C1 segment of cervical spinal cord (tissue), 14 donors: ENCODE data around the gene SLC30A7.
"Not testable (repeated sequence)": the region's sequence is repeated elsewhere in the genome, so short reads cannot be mapped to it uniquely, and the experiment has no call there.

ENCODE experiments used
- DNase-seq, 14 donors: peaks; one replicate each; lab custom pipeline; 2025; lab: John Stamatoyannopoulos, UW

SLC30A7 gene

GRCh38 chr1:100889869-100890482 lies 5.9 kb upstream of the SLC30A7 start:
- DNase-seq = not testable (repeated sequence)

- no peak for DNase-seq
Observed at GRCh38 chr1:100891380-100891779, 4.5 kb upstream of the SLC30A7 start.

- no peak for DNase-seq
Observed at GRCh38 chr1:100892554-100892953, 3.3 kb upstream of the SLC30A7 start.

- no peak for DNase-seq
Observed at GRCh38 chr1:100893718-100894117, 2.2 kb upstream of the SLC30A7 start.

- DNase-seq = peak; percentile 36 to 92 (median 79)
Observed at GRCh38 chr1:100894603-100895539, 1.0 kb upstream of the SLC30A7 start, which contains the start of gene EXTL2. Gene EXTL2 (minus strand): TSS chr1:100894842. CDS start chr1:100888757, 6,085 bp downstream.

GRCh38 chr1:100896481-100896982 lies 642 bp downstream of the SLC30A7 start:
- DNase-seq = peak in 3 of 14 donors; percentile 27 to 55 (median 37)

- no peak for DNase-seq
Observed at GRCh38 chr1:100902365-100902764, 6.5 kb downstream of the SLC30A7 start.

GRCh38 chr1:100903777-100904176 lies 7.9 kb downstream of the SLC30A7 start:
- no peak for DNase-seq

GRCh38 chr1:100904528-100904927 lies 8.6 kb downstream of the SLC30A7 start:
- no peak for DNase-seq

- no peak for DNase-seq
Observed at GRCh38 chr1:100905181-100905580, 9.3 kb downstream of the SLC30A7 start.

- no peak for DNase-seq
Observed at GRCh38 chr1:100907887-100908286, 12.0 kb downstream of the SLC30A7 start.

- DNase-seq = no peak
Observed at GRCh38 chr1:100909018-100909417, 13.1 kb downstream of the SLC30A7 start.

GRCh38 chr1:100912019-100912418 lies 16.1 kb downstream of the SLC30A7 start:
- no peak for DNase-seq

- peak in 1 of 14 donors; percentile 7 for DNase-seq
Observed at GRCh38 chr1:100921110-100921706, 25.3 kb downstream of the SLC30A7 start.

- DNase-seq = no peak
Observed at GRCh38 chr1:100924212-100924611, 28.3 kb downstream of the SLC30A7 start.

- no peak for DNase-seq
Observed at GRCh38 chr1:100924991-100925390, 29.1 kb downstream of the SLC30A7 start.

- DNase-seq = no peak
Observed at GRCh38 chr1:100926240-100926639, 30.4 kb downstream of the SLC30A7 start.

- no peak for DNase-seq
Observed at GRCh38 chr1:100927276-100927675, 31.4 kb downstream of the SLC30A7 start.

- DNase-seq = no peak
Observed at GRCh38 chr1:100928128-100928527, 32.2 kb downstream of the SLC30A7 start.

GRCh38 chr1:100930494-100930893 lies 34.6 kb downstream of the SLC30A7 start:
- no peak for DNase-seq

- DNase-seq = no peak
Observed at GRCh38 chr1:100931716-100932115, 35.8 kb downstream of the SLC30A7 start.

GRCh38 chr1:100933555-100933954 lies 37.7 kb downstream of the SLC30A7 start:
- DNase-seq = not testable (repeated sequence)
